Embryonic facial prominence (tissue), 1 donor: ENCODE measurements around the gene POLR1A.

Experiments used
- DNase-seq: peaks from one replicate; pipeline ENCODE4 v3.0.0-alpha.2; 2016; ENCODE audit errors: extremely low spot score

POLR1A gene

GRCh38 chr2:85978883-85979780 lies 126.6 kb downstream of the POLR1A start:
- no peak for DNase-seq

- DNase-seq, result no peak
These were observed 129.4 kb downstream of the POLR1A start for GRCh38 chr2:85976106-85976920.

GRCh38 chr2:85975581-85975980 lies 130.1 kb downstream of the POLR1A start:
- DNase-seq, result no peak

GRCh38 chr2:85974390-85974789 lies 131.3 kb downstream of the POLR1A start:
- DNase-seq, result no peak

- no peak for DNase-seq
These were observed 133.3 kb downstream of the POLR1A start for GRCh38 chr2:85972355-85972754.

- no peak for DNase-seq
These were observed 134.3 kb downstream of the POLR1A start for GRCh38 chr2:85971366-85971765.
